ENCODE measurements around the gene ASTN2.

GRCh38 chr9:117122953-117123352, 291.9 kb downstream of the ASTN2 start:
- TF ChIP-seq CTCF (conservative IDR thresholded peaks at IDR 0.05; ENCODE audit: low read depth in 2 of 2) (no peak), POLR2AphosphoS5 (IDR thresholded peaks at IDR 0.05; ENCODE audit: low read depth) (no peak), REST (IDR thresholded peaks at IDR 0.05; ENCODE audit: unreplicated experiment) (no peak), JUNB (IDR thresholded peaks at IDR 0.05; ENCODE audit: unreplicated experiment) (no peak), ETS1 (IDR thresholded peaks at IDR 0.05) (no peak), EZH2 (IDR thresholded peaks at IDR 0.05; ENCODE audit: low read depth, unreplicated experiment) (no peak), NANOG (IDR thresholded peaks at IDR 0.05; ENCODE audit: borderline replicate concordance) (no peak), CREB1 (CRISPR knock-in tag; IDR thresholded peaks at IDR 0.05; ENCODE audit: low read depth) (no peak), ZNF331 (CRISPR knock-in tag; IDR thresholded peaks at IDR 0.05; ENCODE audit: low read depth) (no peak), EZH2phosphoT487 (IDR thresholded peaks at IDR 0.05; ENCODE audit: unreplicated experiment) (no peak), ZNF114 (CRISPR knock-in tag; IDR thresholded peaks at IDR 0.05) (no peak)

Data from GM23338 (cell line).